Adrenal gland (tissue), 5 donors: ENCODE data around the gene ARHGEF4.

Source experiments
- POLR2A ChIP-seq, 2 donors: fragments of 450-650 bp; IDR thresholded peaks; one replicate each; pipeline ENCODE4 v1.6.1; 2017; ENCODE audit warnings: antibody characterized with exemption in 2 of 2, mild to moderate bottlenecking in 2 of 2, moderate library complexity in 1 of 2
- TF ChIP-seq, protein P1 (sequence below), 6 experiments: fragments of 450-650 bp in 4 of 6; fragments of 200-600 bp in 2 of 6; sonication (generic) in 1 of 6; IDR thresholded peaks; 1 replicate in 5 of 6; 2 replicates in 1 of 6; pipeline versions ENCODE4 v1.5.1 to v1.8.0; 2016 to 2021; ENCODE audit warnings: antibody characterized with exemption in 6 of 6, mild to moderate bottlenecking in 2 of 6, moderate library complexity in 1 of 6
- donor health status: DM: no; HTN: no; CAD: no.

GRCh38 chr2:130799295-130799694 lies 37.4 kb upstream of the ARHGEF4 start:
- TF ChIP-seq, protein P1, sequence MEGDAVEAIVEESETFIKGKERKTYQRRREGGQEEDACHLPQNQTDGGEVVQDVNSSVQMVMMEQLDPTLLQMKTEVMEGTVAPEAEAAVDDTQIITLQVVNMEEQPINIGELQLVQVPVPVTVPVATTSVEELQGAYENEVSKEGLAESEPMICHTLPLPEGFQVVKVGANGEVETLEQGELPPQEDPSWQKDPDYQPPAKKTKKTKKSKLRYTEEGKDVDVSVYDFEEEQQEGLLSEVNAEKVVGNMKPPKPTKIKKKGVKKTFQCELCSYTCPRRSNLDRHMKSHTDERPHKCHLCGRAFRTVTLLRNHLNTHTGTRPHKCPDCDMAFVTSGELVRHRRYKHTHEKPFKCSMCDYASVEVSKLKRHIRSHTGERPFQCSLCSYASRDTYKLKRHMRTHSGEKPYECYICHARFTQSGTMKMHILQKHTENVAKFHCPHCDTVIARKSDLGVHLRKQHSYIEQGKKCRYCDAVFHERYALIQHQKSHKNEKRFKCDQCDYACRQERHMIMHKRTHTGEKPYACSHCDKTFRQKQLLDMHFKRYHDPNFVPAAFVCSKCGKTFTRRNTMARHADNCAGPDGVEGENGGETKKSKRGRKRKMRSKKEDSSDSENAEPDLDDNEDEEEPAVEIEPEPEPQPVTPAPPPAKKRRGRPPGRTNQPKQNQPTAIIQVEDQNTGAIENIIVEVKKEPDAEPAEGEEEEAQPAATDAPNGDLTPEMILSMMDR (IDR thresholded peaks at IDR 0.05) = no peak
- TF ChIP-seq POLR2A (IDR thresholded peaks at IDR 0.05) = no peak
